ENCODE data around the gene IMMP2L.
"Not testable (repeated sequence)": the region's sequence is repeated elsewhere in the genome, so short reads cannot be mapped to it uniquely, and the experiment has no call there.

Gene IMMP2L

DNA sequence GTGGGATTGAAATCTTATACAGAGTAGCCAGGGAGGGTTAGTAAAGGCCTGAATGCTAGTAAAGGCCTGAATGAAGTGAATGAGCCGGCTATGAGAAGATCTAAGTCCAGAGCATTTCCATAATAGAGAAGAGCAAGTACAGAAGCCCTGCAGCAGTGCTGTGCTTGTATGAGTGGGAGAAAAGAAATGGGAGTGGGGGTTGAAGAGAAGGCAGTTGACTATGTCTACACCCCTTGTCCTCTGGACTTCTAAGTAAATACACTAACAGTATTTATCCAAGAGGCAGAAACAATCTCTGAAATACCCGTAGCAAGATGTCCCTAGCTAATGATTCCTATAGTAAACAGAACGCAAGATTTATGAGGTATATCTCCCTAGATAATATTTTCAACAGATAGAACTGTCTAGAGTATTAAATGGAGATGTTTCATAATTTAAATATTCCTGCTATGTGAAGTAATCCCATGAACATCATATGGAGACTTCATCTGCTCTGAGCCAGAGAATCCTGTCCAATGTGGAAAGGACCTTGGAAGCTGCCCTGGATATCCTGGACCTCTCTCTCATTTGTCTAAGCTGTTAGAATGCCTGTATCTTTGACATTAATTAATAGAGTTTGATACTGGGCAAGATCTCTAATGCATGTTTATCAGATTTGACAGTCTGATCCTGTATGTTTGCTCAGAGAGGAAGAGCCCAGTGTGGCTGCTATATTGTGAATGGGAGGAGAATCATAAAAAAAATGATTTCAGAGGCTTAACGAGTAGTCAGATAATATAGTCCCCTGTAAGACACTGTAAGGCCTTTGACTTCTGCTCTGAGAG, 299.8 kb downstream of the IMMP2L start:
- no peak for DNase-seq (ENCODE audit: low read depth)

DNA sequence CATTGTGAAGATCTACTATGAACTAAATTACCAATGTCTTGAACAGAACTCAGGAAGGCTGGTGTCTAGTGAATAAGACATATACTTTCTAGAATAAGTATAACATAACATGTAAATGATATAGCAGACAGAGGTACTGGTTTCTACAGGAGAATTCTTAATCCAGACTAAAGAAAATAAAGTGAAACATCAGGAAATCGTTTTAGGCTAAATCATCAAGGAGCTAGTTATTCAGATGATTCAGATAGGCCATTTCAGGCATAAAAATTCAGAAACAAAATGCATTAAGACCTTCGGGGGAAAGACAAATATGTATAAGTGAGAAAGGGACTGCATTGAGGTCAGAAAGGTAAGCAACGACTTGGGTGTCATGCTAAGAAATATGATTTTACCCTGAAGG, 300.8 kb downstream of the IMMP2L start:
- DNase-seq (ENCODE audit: low read depth): no peak

DNA sequence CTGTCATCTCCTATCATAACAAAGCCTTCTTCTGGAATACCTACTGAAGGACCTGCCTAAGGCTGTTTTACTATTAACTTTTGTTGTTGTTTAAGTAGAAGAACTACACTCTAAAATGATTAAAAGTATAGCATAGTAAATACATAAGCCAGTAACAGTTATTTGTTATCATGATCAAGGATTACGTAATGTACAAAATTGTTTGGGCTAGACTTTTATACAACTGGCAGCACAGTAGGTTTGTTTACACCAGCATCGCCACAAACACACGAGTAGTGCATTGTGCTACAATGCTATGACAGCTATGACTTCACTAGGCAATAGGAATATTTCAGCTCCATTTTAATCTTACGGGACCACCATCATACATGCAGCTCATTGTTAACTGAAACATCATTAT, 302.3 kb downstream of the IMMP2L start:
- no peak for DNase-seq (ENCODE audit: low read depth)

DNA sequence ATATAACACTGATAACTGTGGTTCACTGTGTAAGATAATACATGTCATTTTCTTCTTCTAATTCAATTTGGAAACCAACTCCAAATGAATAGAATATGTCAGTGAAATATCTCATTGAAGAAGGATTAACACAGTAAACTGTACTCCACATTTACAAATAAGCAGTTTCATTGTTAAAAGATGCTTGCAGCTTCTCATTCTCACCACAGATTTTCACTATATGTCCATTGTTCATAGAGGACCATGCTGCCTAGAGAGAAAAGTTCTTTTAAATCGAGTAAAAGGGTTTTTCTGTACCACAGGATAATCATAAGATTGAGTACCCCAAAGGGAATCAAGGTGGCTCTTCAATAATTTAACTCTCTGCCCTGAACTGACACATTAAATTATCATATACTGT, 305.9 kb downstream of the IMMP2L start:
- DNase-seq (ENCODE audit: low read depth): no peak

DNA sequence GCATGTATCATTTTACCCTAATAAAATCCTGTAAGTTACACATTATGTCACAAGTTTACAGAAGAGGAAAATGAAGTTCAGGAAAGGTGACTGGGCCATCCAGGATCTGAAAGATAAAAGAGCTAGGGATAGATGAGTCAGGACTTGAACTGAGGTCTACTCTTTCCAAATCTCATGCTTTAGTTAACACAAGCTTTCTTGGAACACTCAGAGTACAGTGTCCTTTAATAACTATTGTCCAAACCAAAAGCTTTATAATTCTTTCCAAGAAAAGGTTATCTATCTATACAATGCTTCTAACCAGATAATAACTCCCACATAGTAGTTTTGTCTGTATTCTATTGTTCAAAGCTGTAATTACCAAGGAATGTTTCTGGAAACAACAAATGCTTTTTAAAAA, 306.7 kb downstream of the IMMP2L start:
- DNase-seq (ENCODE audit: low read depth): no peak

DNA sequence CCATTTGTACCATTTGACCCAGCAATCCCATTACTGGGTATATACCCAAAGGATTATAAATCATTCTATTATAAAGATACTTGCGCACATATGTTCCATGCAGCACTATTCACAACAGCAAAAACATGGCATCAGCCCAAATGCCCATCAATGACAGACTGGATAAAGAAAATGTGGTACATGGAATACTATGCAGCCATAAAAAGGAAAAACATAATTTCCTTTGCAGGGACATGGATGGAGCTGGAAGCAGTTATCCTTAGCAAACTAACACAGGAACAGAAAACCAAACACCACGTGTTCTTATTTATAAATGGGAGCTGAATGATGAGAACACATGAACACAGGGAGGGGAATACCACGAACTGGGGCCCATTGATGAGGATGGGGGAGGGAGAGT, 310.9 kb downstream of the IMMP2L start:
- not testable (repeated sequence) for DNase-seq (ENCODE audit: low read depth)

DNA sequence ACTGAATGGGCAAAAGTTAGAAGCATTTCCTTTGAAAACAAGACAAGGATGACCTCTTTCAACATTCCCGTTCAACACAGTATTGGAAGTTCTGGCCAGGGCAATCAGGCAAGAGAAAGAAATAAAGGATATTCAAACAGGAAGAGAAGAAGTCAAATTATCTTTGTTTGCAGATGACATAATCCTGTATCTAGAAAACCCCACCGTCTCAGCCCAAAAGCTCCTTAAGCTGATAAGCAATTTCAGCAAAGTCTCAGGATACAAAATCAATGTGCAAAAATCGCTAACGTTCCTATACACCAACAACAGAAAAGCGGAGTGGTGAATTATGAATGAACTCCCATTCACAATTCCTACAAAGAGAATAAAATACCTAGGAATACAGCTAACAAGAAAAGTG, 312.5 kb downstream of the IMMP2L start:
- DNase-seq (ENCODE audit: low read depth): not testable (repeated sequence)

DNA sequence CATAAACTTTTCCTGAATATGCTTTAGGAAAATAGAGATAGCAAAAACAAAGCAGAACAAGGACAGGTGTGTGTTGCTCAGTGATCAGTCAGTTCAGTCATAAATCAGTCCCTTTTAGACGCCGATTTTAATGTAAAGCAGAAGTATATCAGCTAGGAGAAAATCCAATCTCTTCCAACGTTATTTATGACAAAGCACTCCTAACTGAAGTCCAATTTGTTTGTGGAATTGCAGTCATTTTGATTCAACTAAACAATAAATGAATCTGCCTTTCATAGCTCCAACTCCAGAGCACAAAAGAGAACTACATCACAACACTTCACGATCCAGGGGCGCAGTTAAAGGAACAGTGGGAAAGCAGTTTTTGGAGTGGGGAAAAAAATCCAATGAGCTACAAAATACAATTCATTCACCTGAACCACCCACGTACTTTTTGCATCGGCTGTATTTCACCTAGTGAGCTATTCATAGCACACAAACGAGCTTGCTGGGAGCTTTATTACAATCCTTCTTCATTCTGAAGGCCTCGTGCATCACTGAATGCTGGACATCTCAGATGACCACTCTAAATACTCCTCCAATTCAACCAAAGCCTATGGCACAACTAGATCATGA, 320.0 kb downstream of the IMMP2L start:
- no peak for DNase-seq (ENCODE audit: low read depth)

DNA sequence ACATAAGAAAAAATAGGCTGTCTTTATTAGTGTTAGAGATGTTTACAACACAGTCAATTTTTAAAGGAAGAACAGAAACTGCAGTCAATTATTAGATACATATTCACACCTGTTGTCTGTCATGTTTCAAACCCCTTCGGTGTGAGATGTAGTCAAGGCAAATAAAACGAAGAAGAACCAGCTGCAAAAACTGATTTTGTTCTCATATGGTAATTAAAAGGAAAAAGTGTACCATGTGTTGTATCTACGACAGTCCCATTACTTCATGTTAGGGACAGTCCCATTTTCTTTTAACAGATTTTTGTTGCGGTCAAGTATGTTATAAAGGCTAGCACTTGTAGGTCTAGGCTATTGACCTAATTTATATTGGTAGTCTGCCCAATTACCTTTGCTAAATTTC, 321.9 kb downstream of the IMMP2L start:
- DNase-seq (ENCODE audit: low read depth): no peak

DNA sequence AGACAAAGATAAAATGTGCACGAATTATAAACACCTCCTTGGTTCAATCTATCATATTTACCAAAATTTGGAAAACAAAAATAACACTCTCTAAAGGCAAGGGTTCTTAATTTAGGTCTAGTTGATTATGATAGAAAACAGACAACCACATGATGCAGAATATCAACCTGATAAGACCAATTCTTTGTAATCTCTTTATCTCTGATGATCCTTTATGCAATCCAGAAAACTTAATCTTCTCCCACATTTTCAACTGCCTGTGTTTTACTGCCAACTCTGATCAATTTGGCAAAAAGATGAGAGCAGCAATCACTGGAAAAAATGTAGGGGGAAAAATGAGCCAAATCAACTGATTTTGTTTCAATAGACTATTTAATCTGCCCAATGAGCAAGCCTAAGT, 322.9 kb downstream of the IMMP2L start:
- DNase-seq (ENCODE audit: low read depth): no peak

DNA sequence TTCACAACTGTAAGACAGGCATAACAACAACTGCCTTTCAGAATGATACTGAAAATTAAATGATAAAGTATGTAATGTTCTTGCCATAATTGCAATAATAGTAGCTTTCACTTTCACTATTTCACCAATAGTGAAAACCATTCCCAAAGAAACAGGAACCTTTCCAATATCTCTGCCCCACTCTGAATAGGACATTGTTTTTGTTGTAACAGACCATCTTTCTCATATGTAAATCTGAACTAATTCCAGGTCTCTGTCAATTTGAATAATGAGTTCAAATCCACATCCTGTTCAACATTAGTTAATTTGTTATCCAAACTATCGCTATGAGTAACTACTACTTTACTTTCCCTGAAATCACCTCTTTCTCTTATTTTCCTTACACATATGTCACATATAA, 323.4 kb downstream of the IMMP2L start:
- no peak for DNase-seq (ENCODE audit: low read depth)

DNA sequence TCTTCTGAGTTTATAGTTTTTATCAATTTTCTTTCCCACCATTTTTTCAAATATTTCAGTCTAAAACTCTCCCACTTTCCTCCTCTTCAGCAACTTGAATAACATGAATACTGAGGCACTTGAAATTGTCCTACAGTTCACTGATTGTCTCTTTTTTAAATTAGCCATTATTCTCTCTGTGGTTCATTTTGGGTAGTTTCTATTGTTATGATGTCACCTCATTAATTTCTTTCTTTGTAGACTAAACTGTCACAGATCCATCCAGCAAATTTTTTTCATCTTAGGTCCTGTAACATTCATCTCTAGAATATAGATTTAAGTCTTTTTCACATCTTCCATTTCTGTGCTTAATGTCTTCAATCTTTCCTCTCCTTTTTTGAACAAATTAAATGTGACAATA, 326.6 kb downstream of the IMMP2L start:
- DNase-seq (ENCODE audit: low read depth): no peak

DNA sequence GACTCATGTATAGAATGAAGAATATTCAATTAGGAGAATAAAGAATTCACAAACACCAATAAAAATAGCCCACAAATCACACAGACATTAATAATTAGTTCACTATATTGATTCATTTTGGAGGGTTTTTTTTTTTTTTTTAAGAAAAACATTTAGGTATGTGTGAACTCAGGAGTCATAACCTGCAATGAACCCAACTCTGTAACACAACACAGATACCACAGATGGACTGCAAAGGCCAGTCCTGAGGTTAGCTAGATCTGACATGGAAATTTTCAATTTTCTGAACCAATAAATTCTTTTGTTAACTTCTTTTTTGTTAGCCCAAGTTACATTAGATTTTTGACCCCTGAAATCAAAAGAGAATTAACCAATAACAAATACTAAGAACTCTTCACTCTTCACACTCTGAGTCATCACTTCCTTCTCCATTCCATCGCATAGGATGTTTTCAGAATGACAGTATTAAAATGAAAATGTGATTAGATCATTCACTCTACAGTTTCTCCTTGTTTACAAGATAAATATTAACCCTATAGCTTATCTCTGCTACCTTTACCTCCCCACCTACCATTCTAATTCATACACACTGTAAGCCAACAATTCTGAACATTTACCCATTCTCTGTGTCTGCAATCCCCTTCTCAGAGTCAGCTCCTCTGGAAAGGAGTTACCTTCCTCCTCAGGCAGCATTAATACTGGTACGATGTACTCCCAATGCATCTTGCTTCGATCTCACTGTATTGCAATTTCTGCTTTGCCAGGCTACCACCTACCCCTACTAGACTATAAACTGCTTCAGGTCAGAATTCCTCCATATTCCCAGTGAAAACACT, 329.8 kb downstream of the IMMP2L start:
- DNase-seq (ENCODE audit: low read depth): no peak

DNA sequence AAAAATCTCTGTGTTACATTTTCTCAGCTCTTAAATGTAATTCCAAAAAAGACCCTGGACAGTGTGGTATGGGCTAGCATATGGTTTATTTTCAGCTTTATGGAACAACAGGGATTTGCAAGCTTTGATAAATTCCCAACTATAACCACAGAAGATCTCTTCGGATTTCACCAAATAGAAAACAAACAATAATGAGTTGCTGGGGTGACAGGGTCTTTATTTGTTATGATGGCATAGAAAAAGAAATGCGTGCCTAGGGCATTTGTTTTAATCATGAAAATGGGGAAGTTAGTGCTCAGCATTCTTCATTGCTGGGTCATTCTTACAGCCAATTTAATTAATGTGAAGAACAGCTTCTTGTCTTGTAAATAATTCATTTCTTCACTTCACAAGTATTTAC, 332.4 kb downstream of the IMMP2L start:
- no peak for DNase-seq (ENCODE audit: low read depth)

DNA sequence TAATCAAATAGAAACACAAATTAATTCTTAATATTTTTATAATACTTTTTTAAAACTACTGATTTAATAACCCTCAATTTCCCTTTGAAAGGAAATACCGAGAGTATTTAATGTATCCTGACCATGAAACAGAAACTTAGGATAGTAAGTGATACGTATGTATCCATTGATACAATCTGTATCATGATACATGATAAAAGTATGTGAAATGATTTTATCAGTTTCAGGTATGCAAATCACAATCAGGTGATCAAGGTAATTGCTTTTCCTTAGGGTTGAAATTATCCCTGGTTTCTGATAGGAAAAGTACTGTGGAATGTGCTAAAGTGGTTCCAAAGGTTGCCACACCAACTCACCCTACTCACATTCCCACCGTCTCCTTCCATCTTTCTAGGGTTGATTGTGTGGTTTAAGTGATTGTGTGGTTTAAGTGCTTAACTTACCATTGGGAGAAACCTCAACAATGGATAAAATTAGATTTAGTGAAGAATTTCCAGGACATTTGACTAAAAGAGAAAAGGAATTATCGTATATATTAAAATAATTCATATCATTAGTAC, 333.0 kb downstream of the IMMP2L start:
- no peak for DNase-seq (ENCODE audit: low read depth)

DNA sequence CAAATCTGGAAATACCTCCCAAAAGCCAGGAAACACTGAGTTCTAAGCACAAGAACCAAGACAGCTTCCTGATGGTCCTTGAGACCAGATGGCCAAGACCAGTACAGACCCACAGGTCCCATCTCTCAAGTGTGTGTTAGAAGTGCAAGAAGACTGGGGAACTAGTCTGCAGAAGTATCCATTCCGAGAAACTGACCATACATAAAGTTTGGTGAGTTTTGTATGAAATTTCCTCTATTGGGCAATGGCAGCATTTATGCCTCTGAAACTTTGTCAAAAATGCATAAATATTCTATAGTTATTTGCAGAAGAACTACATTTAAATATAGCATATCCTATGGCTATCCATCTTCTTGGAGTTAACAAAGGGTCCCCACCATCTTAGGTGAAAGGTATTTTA, 333.9 kb downstream of the IMMP2L start:
- no peak for DNase-seq (ENCODE audit: low read depth)

DNA sequence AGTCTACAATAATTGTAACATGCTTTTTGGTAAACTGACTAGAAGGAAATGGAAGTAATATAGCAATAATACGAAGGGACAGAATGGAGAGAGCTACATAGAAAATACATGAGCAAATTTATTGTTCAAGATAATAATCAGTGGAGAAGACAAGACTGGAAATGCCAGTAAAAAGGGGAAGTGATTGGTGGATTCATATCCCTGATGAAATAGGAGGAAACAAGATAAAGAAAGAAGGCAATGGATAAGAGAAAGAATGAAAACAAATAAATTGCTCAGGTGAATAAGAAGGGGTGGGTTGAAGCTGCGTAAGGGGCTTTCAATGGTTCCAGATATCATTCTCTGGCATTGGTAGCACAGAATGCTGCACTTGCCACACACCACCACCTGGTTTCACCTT, 335.5 kb downstream of the IMMP2L start:
- no peak for DNase-seq (ENCODE audit: low read depth)

DNA sequence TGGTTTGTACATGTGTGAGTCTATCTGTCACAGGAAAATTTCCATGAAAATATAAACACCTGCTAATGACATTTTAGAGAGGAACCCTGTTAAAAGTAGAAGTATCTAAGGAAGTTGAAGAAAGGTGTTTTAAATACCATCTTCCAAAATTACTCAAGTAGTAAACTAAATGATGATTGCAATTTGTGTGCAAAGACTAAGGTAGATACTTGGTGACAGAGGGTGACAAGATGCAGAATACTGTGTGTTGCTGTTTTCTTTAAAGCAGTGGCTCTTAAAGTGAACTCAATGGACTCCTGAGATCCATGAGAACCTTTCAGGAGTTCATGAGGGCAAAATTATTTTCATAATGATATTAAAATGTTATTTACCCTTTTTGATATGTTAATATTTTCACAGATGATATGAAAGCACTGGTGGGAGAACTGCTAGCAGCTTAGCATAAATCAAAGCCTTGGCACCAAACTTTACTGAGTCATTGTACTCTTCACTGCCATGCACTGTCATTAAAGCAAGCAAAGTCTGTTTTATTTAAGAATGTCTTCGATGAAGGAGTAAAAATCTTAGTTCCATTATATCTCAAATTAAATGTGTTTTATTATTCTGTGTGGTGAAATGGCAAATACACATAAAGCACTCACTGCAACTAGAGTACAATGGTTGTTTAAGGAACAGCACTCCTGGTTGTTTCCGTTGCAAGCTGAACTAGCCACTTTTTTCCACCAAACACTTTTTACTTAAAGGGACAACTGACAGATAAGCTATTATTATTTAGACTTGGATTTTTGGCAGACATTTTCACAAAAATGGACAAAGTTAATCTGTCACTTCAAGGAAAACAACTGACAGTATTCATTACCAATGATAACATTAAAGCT, 337.7 kb downstream of the IMMP2L start:
- DNase-seq (ENCODE audit: low read depth): no peak

DNA sequence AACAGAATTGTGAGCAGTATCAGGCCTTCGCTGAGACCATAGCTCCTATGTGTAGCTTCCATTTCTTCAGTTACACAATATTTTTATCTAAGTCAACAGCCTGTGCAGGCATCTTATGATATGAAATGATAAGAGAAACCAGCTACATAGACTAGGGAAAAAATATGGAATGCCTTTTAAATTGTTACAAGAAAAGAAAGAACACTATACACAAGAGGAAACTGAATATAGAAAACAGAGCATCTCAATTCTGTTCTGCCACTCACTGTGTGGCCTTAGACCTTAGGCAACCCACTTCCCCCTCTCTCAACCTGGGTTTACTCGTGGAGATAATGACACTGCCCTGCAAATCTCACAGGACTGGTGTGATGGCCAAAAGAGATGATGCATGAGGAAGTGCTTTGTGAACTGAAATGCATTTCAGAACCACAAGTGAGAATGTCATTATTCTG, 338.5 kb downstream of the IMMP2L start:
- no peak for DNase-seq (ENCODE audit: low read depth)

DNA sequence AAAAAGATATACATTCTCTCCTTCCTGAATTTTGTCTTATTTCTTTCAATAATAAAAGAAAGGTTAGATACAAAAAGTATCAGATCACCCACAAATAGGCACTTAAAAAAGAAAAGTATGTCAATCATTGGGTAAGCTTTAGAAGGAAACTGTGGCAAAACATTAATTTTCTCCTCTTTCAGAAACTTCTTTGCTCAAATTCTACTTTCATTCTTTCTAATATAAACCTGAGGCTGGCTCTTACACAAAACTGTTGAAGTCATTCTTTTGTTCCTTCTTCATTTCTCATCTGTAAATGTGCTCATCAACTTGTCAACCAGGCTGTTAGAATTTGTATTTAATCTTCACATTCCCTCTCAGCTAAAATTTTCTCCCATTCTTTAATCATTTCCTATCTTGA, 346.7 kb downstream of the IMMP2L start:
- DNase-seq (ENCODE audit: low read depth): no peak

DNA sequence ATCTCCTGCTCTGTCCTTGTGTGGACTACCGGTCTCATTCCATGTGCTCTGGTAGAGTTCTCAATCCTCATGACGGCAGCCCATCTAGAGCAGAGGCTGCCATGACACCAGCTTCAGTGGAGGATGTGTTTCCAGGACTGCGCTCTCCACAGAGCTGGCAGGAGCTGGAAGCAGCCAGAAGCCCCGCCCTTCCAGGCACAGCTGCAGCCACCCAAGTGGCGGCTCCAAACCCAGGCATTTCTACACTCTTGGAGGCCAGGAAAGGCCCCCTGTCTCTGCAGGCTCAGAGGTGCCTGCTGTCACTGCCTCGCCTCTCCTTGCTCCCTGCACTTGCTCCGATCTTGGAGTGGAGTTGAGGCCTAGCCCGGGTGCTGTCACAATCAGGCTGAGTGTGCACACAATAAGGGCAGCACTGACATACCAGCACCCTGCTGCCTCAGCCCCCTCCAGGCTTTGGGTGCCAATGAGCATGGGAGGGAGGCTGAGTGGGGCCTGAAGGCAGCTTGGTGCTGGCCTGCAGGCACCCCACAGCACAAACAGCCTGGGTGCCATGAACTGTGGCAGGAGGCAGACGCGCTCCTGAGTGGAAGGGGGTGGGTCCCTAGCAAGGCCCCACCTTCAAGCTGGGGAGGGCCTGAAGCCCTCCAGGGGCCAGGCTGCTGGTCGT, 349.3 kb downstream of the IMMP2L start:
- DNase-seq (ENCODE audit: low read depth): no peak
